ENCODE measurements around the gene ACBD3. TPM values are rescaled to one million over a fixed set of nuclear protein-coding genes. Genes with fewer than 3 reads are reported as not detected.

The ACBD3 gene
- total and polyA plus RNA-seq, 12 donors = 5.4 to 49.1 (median 33.1) TPM

GRCh38 chr1:226098870-226099835 is 87.4 kb downstream of the ACBD3 start:
- peaks cover 0 to 9% of the 10 kb centered on the region in 2 donors for H3K4me1 ChIP-seq (replicated peaks in 1 of 2)
- no peaks in the 10 kb centered on the region for H3K27me3 ChIP-seq
- H3K36me3 ChIP-seq (replicated peaks in 1 of 2) = no peaks in the 10 kb centered on the region
- no peaks in the 10 kb centered on the region for H3K9me3 ChIP-seq (replicated peaks in 1 of 3)
- WGBS, 4 donors = 83 to 87% (median 83%) methylated on average over 3 of the region's 3 CpGs
- no peak overlapping the region for H3K27ac ChIP-seq
- no peak overlapping the region for H3K4me3 ChIP-seq
- no peak for DNase-seq
- intact Hi-C loops (cut with DNase I) = no loop called here
- no peak for TF ChIP-seq POLR2A (IDR thresholded peaks at IDR 0.05)

DNA sequence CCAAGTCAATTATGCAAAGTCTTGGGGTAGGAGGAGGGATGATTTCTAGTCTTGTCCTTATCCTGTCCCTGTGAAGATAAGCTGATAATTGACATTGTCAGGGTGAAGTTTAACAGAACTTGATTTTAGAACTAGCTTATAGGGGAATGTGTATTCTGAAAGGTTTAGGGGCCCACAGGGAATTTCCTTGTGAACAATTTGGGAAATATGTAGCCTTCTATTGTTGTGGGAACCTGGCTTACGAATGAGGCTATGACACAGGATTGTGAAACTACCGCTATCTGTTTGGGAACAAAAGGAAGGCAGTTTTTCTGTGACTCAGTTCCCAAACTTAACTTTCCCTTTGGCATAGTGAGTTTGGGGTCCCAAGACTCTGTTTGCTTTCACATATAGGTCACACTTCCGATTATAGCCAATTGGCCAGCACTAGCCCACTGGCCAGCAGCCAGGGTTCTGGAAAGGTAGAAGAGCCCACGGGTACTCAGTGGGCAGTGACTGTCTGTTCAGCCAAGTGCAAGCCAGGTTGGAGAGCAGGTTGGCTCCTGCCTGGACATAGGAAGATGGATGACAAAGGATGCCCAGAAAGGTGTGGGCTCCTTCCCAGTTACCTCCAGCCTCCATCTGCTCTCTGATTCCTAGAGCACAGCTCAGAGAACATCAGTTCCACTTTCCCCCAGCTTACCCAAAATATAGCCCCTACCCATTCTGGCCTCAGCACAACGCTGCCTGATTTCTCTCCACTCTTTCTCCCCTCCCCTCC is 88.5 kb downstream of the ACBD3 start:
- H3K36me3 ChIP-seq (replicated peaks in 1 of 2) = no peaks in the 10 kb centered on the region
- DNase-seq = no peak
- intact Hi-C loops (cut with DNase I) = no loop called here
- TF ChIP-seq, protein P1, sequence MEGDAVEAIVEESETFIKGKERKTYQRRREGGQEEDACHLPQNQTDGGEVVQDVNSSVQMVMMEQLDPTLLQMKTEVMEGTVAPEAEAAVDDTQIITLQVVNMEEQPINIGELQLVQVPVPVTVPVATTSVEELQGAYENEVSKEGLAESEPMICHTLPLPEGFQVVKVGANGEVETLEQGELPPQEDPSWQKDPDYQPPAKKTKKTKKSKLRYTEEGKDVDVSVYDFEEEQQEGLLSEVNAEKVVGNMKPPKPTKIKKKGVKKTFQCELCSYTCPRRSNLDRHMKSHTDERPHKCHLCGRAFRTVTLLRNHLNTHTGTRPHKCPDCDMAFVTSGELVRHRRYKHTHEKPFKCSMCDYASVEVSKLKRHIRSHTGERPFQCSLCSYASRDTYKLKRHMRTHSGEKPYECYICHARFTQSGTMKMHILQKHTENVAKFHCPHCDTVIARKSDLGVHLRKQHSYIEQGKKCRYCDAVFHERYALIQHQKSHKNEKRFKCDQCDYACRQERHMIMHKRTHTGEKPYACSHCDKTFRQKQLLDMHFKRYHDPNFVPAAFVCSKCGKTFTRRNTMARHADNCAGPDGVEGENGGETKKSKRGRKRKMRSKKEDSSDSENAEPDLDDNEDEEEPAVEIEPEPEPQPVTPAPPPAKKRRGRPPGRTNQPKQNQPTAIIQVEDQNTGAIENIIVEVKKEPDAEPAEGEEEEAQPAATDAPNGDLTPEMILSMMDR (IDR thresholded peaks at IDR 0.05) = no peak
- TF ChIP-seq POLR2A (IDR thresholded peaks at IDR 0.05) = no peak
- H3K27me3 ChIP-seq = no peaks in the 10 kb centered on the region
- H3K4me1 ChIP-seq (replicated peaks in 1 of 2) = peaks cover 0 to 9% of the 10 kb centered on the region in 2 donors
- H3K4me3 ChIP-seq = no peak overlapping the region
- H3K27ac ChIP-seq = no peak overlapping the region
- no peaks in the 10 kb centered on the region for H3K9me3 ChIP-seq (replicated peaks in 1 of 3)
- WGBS, 4 donors = 66 to 81% (median 76%) methylated on average over 5 of the region's 5 CpGs

DNA sequence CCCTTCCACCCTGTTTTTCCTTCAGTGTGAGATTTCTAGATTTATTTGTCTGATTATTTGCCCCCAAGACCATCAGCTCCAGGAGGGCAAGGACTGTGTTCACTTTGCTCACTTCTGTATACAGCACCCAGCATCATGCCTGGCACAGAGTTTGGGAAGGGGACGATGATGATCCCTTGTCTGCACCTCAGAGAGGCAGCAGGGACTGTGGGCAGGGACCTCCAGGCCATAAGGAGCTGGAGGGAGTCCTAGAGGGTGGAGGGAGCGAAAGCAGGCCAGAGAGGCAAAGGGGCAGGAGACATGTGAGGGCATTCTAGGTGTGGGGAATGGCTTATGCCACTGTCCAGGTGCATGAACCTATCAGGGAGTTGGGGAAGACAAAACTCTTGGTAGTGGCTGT is 91.3 kb downstream of the ACBD3 start:
- no peak for TF ChIP-seq POLR2A (IDR thresholded peaks at IDR 0.05)
- TF ChIP-seq, protein P1 (IDR thresholded peaks at IDR 0.05) = no peak
- no peaks in the 10 kb centered on the region for H3K9me3 ChIP-seq (replicated peaks in 1 of 3)
- no peaks in the 10 kb centered on the region for H3K27me3 ChIP-seq
- WGBS, 4 donors = 89 to 92% (median 92%) methylated on average over 2 of the region's 2 CpGs
- intact Hi-C loops (cut with DNase I) = no loop called here
- H3K27ac ChIP-seq = no peak overlapping the region
- DNase-seq = no peak
- H3K4me3 ChIP-seq = no peak overlapping the region
- no peaks in the 10 kb centered on the region for H3K36me3 ChIP-seq (replicated peaks in 1 of 2)
- H3K4me1 ChIP-seq (replicated peaks in 1 of 2) = peaks cover 0 to 4% of the 10 kb centered on the region in 2 donors

Small RNAs within 50 kb of the gene (small RNA-seq; reads per million reads assigned to genes)
- 0.08 to 0.24 reads per million in 2 donors for gene AL512343.1

Other genes starting within 250 kb of the ACBD3 start
- 1 to 10 TPM in 3 of 9 donors, under 1 TPM in 5, not detected in 1; 0.38 to 3.4 (median 0.87) TPM for gene LEFTY2, start 245.5 kb downstream of the ACBD3 start, total RNA-seq
- under 1 TPM; 0.16 to 0.57 (median 0.54) TPM for gene LEFTY2, start 245.5 kb downstream of the ACBD3 start, polyA plus RNA-seq
- 10 to 100 TPM; 11.4 to 32.9 (median 18.7) TPM for gene SDE2, start 187.4 kb downstream of the ACBD3 start, total RNA-seq
- 10 to 100 TPM in 1 of 3 donors, 1 to 10 TPM in 2; 4.3 to 20.7 (median 4.9) TPM for gene SDE2, start 187.4 kb downstream of the ACBD3 start, polyA plus RNA-seq
- 100 to 1,000 TPM; 216 to 543 (median 373) TPM for gene H3-3A, start 124.0 kb downstream of the ACBD3 start, total RNA-seq
- 100 to 1,000 TPM; 407 to 772 (median 547) TPM for gene H3-3A, start 124.0 kb downstream of the ACBD3 start, polyA plus RNA-seq
- gene MIXL1, start 36.9 kb upstream of the ACBD3 start, total RNA-seq = under 1 TPM in 1 of 9 donors, not detected in 8; 0.06 TPM
- gene MIXL1, start 36.9 kb upstream of the ACBD3 start, polyA plus RNA-seq = under 1 TPM in 1 of 3 donors, not detected in 2; 0.27 TPM
- 1 to 10 TPM in 7 of 9 donors, under 1 TPM in 2; 0.97 to 5.7 (median 2.3) TPM for gene LIN9, start 122.4 kb upstream of the ACBD3 start, total RNA-seq
- gene LIN9, start 122.4 kb upstream of the ACBD3 start, polyA plus RNA-seq = 1 to 10 TPM; 1.2 to 2.3 (median 1.9) TPM
- 100 to 1,000 TPM in 4 of 9 donors, 10 to 100 TPM in 5; 56.0 to 150 (median 78.6) TPM for gene PARP1, start 221.4 kb upstream of the ACBD3 start, total RNA-seq
- gene PARP1, start 221.4 kb upstream of the ACBD3 start, polyA plus RNA-seq = 10 to 100 TPM; 15.3 to 66.1 (median 19.6) TPM